ENCODE data around the gene RDH14.

Gene RDH14

GRCh38 chr2:18519914-18520450, 40.5 kb downstream of the RDH14 start:
- DNase-seq = no peak

DNA sequence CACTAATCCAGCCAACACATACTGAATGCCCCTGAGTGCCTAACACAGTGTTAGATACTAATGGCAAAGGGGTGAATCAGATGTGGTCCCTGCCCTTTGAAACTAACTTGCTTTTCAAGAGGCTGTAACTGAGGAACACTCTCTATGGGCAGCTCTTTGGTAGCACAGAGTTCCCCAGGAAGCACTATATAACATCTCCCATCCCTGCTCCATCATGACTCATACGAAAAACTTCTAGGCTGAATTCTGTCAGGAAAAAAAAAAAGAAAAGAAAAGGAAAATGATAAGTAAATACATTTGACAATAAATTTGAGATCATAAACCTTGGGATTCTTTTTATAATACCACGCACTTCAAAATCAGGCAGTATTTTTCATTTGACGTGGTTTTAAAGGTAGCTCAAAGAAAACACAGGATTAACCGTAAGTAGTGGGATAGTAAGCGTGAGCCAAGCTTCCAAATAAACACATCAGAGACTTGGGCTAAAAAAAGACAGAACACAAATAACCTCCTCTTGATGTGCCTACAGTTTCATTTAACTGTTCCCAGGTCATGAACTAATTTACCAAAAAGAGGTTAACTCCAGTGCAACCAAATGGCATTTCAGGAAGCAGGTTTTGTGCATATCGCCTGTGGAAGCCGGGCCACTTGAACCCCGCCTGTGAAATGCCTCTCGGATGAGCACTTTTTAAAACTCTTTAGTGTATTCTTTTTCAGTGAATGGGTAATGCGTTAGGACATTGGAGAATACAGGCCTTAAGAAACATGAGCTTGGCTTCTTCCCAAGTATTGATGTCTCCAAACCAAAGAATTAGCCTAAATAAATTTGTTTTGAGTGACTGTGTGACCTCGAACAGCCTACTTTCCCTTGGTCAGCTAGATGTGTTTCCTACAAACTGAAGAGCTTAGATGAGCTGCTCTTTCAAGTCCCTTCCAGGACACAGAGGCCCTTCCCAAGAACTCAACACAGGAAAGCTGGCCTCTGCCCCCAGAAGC, 42.0 kb downstream of the RDH14 start:
- no peak for DNase-seq

- DNase-seq = no peak
Measured at GRCh38 chr2:18517386-18517785, 43.1 kb downstream of the RDH14 start.

GRCh38 chr2:18516112-18516511, 44.3 kb downstream of the RDH14 start:
- no peak for DNase-seq

GRCh38 chr2:18514526-18515461, 45.7 kb downstream of the RDH14 start:
- no peak for DNase-seq

- no peak for DNase-seq
Measured at GRCh38 chr2:18510775-18511174, 49.7 kb downstream of the RDH14 start.

DNA sequence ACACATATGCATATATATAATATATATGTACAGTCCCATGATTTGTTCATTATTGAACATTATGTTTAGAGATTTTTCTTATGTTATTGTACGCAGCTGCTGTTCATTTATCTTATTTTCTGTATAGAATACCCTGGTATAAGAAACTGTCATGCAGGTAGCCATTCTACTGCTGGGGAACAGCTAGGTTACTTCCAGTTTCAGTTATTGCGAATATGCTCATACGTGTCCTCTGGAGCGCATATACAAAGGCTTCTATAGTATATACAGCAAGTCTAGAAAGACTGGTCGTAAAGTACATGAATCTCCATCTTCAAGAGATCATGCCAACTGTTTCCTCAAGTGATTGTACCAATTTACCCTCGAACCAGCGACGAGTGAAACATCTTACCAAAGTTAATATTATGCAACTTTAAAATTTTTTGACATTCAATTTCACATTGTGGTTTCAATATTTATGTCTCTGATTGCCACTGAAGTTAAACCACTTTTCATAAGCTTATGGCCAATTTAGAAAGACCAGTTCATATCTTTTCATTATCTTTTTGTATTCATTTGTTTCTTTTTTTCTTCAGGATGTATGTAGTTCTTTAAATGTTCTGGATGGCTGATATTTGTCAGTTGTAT, 53.5 kb downstream of the RDH14 start:
- DNase-seq = no peak

DNA sequence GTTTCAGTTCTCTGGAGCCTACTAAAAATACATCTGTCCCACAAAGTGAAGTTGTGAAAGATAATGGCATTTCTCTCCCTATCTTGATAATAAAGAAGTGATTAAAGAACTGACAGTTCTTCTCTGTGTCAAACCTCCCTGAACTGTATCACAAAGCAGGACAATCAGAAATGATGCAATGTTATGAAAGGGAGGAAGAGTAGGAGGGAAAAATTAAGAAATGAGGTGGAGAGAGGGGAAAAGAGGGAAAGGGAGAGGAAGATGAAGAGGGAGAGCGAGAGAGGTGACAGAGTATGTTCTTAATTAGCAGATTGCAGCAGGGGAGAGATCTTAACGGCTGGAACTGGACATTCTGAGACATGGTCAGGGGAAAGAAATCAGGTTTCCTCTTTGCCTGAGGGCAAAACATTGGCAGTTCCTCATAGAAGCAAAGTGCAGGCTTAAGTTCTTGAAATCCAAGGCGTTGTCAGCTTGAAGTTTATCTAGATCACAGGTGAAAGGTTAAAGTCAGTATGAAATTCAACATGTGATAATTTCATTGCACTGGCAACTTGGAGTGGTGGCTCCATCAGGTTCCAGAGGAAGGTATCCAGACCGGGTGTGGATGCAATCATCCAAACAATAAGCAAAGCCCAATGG, 54.6 kb downstream of the RDH14 start:
- DNase-seq = no peak
